BLaER1 (cell line): Measurements from ENCODE around the gene TLK1.

ENCODE experiments used
- H3K27ac ChIP-seq: shearing (Covaris generic); formaldehyde crosslinking; 2 replicates; pipeline ENCODE4 v1.8.1; 2022
- H3K27me3 ChIP-seq: shearing (Covaris generic); formaldehyde crosslinking; 2 replicates; pipeline ENCODE4 v1.8.1; 2022
- H3K36me3 ChIP-seq: shearing (Covaris generic); formaldehyde crosslinking; 2 replicates; pipeline ENCODE4 v1.8.1; 2022
- H3K4me1 ChIP-seq: shearing (Covaris generic); formaldehyde crosslinking; 2 replicates; pipeline ENCODE4 v1.8.1; 2022
- H3K4me2 ChIP-seq: shearing (Covaris generic); formaldehyde crosslinking; 2 replicates; pipeline ENCODE4 v1.8.1; 2022
- H3K4me3 ChIP-seq: shearing (Covaris generic); formaldehyde crosslinking; 2 replicates; pipeline ENCODE4 v1.8.1; 2022
- H3K9ac ChIP-seq: shearing (Covaris generic); formaldehyde crosslinking; 2 replicates; pipeline ENCODE4 v1.8.1; 2022
- H3K9me3 ChIP-seq: shearing (Covaris generic); formaldehyde crosslinking; 2 replicates; pipeline ENCODE4 v1.8.1; 2022
- H4K20me1 ChIP-seq: shearing (Covaris generic); formaldehyde crosslinking; 2 replicates; pipeline ENCODE4 v1.8.1; 2022
- Cebpa-rat ChIP-seq: shearing (Covaris generic); IDR thresholded peaks from 2 replicates; pipeline ENCODE4 v1.8.1; 2022

The TLK1 gene

GRCh38 chr2:171146071-171146470 lies 14.6 kb downstream of the TLK1 start:
- no peak for TF ChIP-seq Cebpa-rat
- Histone ChIP-seq H3K4me1 (peaks cover 31% of the 10 kb centered on the region), H4K20me1 (peaks cover 97% of the 10 kb centered on the region)

DNA sequence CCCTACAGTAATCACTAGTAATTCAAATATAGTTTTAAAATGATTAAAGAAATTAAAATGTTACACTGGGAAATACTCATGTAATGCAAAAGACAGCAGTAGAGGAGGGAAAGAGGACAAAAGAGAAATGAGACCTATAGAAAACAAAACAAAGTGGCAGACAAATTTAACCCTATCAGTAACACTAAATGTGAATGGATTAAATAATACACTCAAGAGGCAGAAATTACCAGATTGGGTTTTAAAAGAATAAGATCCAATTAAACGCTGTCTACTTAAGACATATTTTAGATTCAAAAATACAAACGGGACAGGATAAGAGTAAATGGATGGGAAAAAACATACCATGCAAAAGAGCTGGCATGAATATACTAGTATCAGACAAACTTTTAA lies 17.0 kb downstream of the TLK1 start:
- Histone ChIP-seq H3K4me3 (no peak overlapping the region), H3K9ac (no peak overlapping the region), H3K27ac (no peak overlapping the region), H4K20me1 (peaks cover 95% of the 10 kb centered on the region), H3K36me3 (peaks cover 8% of the 10 kb centered on the region), H3K4me2 (no peak overlapping the region), H3K9me3 (peaks cover 17% of the 10 kb centered on the region), H3K27me3 (no peaks in the 10 kb centered on the region), H3K4me1 (peaks cover 27% of the 10 kb centered on the region)
- no peak for TF ChIP-seq Cebpa-rat

More at GRCh38 chr2:171146071-171146470, 14.6 kb downstream of the TLK1 start:
- Histone ChIP-seq H3K9me3 (peaks cover 17% of the 10 kb centered on the region), H3K27me3 (no peaks in the 10 kb centered on the region), H3K4me2 (peak overlapping the region; percentile 70), H3K4me3 (no peak overlapping the region), H3K36me3 (peaks cover 8% of the 10 kb centered on the region), H3K9ac (no peak overlapping the region), H3K27ac (peak overlapping the region; percentile 35)

DNA sequence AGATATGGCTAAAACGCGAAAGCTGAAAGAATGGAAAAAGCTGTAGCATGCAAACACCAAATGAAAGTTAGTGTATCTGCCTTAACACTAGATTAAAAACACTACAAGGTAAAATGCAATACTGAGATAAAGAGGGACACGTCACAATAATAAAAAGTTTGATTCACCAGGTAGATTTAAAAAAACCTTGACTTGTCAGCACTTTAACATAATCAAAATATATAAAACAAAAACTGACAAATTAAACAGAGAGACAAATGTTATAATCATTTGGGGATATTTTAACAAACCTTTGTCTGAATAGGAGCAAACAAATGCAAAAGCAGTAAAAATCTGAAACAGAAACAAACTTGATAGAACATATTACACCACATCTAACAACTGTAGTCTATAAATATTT lies 18.3 kb downstream of the TLK1 start:
- H3K27ac ChIP-seq = no peak overlapping the region
- H4K20me1 ChIP-seq = peaks cover 95% of the 10 kb centered on the region
- peaks cover 8% of the 10 kb centered on the region for H3K36me3 ChIP-seq
- no peak overlapping the region for H3K4me3 ChIP-seq
- H3K4me1 ChIP-seq = peaks cover 19% of the 10 kb centered on the region
- H3K9ac ChIP-seq = no peak overlapping the region
- no peaks in the 10 kb centered on the region for H3K27me3 ChIP-seq
- no peak for TF ChIP-seq Cebpa-rat
- H3K9me3 ChIP-seq = peaks cover 17% of the 10 kb centered on the region
- no peak overlapping the region for H3K4me2 ChIP-seq

- Histone ChIP-seq H3K27ac (no peak overlapping the region), H3K4me2 (no peak overlapping the region), H3K9ac (no peak overlapping the region), H3K4me3 (no peak overlapping the region), H4K20me1 (peaks cover 95% of the 10 kb centered on the region), H3K27me3 (no peaks in the 10 kb centered on the region), H3K36me3 (peaks cover 8% of the 10 kb centered on the region), H3K4me1 (peaks cover 8% of the 10 kb centered on the region), H3K9me3 (peaks cover 17% of the 10 kb centered on the region)
- no peak for TF ChIP-seq Cebpa-rat
Measured at GRCh38 chr2:171141320-171141719, 19.4 kb downstream of the TLK1 start.

GRCh38 chr2:171139860-171140259 lies 20.8 kb downstream of the TLK1 start:
- Histone ChIP-seq H3K4me2 (no peak overlapping the region), H3K27ac (no peak overlapping the region), H3K9ac (no peak overlapping the region), H3K4me1 (no peaks in the 10 kb centered on the region), H3K9me3 (peaks cover 14% of the 10 kb centered on the region), H3K4me3 (no peak overlapping the region), H3K27me3 (no peaks in the 10 kb centered on the region), H4K20me1 (peaks cover 95% of the 10 kb centered on the region), H3K36me3 (peaks cover 8% of the 10 kb centered on the region)
- no peak for TF ChIP-seq Cebpa-rat

GRCh38 chr2:171136024-171136423 lies 24.7 kb downstream of the TLK1 start:
- H3K4me1 ChIP-seq = no peaks in the 10 kb centered on the region
- H3K9me3 ChIP-seq = no peaks in the 10 kb centered on the region
- H3K36me3 ChIP-seq = peaks cover 5% of the 10 kb centered on the region; the same call in 1 of the 2 replicates
- no peak for TF ChIP-seq Cebpa-rat
- no peak overlapping the region for H3K9ac ChIP-seq
- H4K20me1 ChIP-seq = peaks cover 98% of the 10 kb centered on the region
- H3K4me3 ChIP-seq = no peak overlapping the region
- no peak overlapping the region for H3K27ac ChIP-seq
- no peaks in the 10 kb centered on the region for H3K27me3 ChIP-seq
- H3K4me2 ChIP-seq = no peak overlapping the region

DNA sequence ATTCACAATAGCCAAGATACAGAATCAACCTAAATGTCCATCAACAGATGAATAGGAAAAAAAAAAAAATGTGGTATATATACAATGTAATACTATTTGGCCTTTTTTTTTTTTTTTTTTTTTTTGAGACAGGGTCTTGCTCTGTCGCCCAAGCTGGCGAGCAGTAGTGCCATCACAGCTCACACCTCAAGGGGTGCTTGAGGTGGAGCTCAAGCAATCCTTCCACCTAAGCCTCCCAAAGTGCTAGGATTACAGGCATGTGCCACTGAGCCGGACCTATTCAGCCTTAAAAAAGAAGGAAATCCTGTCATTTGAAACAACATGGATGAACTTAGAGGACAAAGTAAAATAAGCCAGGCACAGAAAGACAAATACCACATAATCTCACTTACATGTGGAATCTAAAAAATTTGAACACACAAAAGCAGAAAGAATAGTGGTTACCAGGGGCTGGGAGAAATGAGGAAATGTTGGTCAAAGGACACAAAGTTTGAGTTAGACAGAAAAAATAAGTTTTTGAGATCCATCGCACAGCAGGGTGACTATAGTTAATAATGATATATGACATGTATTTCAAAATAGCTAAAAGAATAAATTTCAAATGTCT lies 26.0 kb downstream of the TLK1 start:
- Histone ChIP-seq H4K20me1 (peaks cover 98% of the 10 kb centered on the region), H3K36me3 (peaks cover 5% of the 10 kb centered on the region; the same call in 1 of the 2 replicates), H3K4me2 (no peak overlapping the region), H3K4me3 (no peak overlapping the region), H3K4me1 (no peaks in the 10 kb centered on the region), H3K27me3 (no peaks in the 10 kb centered on the region), H3K9me3 (no peaks in the 10 kb centered on the region), H3K27ac (no peak overlapping the region), H3K9ac (no peak overlapping the region)
- TF ChIP-seq Cebpa-rat = no peak

DNA sequence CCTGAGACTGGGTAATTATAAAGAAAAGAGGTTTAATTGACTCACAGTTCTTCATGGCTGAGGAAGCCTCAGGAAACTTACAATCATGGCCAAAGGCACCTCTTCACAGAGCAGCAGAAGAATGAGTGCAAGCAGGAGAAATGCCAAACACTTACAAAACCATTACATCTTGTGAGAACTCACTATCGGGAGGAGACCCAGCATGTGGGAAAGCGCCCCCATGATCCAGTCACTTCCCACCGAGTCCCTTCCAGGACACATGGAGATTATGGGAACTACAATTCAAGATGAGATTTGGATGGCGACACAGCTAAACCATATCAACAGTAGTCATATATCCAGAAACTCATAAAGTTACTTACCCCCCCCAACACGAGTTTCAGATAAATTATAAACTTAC lies 28.6 kb downstream of the TLK1 start:
- no peak overlapping the region for H3K9ac ChIP-seq
- H3K4me2 ChIP-seq = no peak overlapping the region
- no peaks in the 10 kb centered on the region for H3K9me3 ChIP-seq
- H4K20me1 ChIP-seq = peaks cover 98% of the 10 kb centered on the region
- no peak for TF ChIP-seq Cebpa-rat
- no peak overlapping the region for H3K4me3 ChIP-seq
- peaks cover 14% of the 10 kb centered on the region for H3K4me1 ChIP-seq
- H3K27ac ChIP-seq = no peak overlapping the region
- H3K36me3 ChIP-seq = peaks cover 10% of the 10 kb centered on the region; the same call in 1 of the 2 replicates
- H3K27me3 ChIP-seq = no peaks in the 10 kb centered on the region

- Histone ChIP-seq H3K4me1 (peaks cover 24% of the 10 kb centered on the region), H3K4me3 (no peak overlapping the region), H3K4me2 (no peak overlapping the region), H3K36me3 (peaks cover 7% of the 10 kb centered on the region), H4K20me1 (peaks cover 98% of the 10 kb centered on the region), H3K27me3 (no peaks in the 10 kb centered on the region), H3K9ac (no peak overlapping the region), H3K9me3 (no peaks in the 10 kb centered on the region), H3K27ac (no peak overlapping the region)
- TF ChIP-seq Cebpa-rat = no peak
Measured at GRCh38 chr2:171128461-171128860, 32.2 kb downstream of the TLK1 start.

DNA sequence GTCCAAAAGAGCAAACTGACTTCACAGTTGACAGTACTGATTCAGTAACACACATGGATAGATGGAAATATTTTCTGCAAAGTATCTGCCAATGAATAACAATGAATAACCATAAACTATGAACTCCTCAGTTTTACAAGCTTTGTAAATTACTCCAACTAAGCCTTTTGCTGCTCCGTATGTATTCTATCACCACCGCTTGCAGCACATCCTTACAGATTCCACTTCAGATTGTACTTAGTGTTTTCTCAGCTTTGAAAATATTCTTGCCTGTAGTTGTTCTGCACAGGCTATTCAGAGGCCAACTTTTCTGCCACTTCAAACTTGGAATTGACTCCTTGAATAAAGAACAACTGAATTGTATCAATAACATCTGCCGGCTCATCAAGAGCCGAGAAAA lies 36.2 kb downstream of the TLK1 start:
- H4K20me1 ChIP-seq = peaks cover 96% of the 10 kb centered on the region
- H3K9me3 ChIP-seq = peaks cover 8% of the 10 kb centered on the region; the same call in 1 of the 2 replicates
- no peak overlapping the region for H3K4me3 ChIP-seq
- H3K36me3 ChIP-seq = peaks cover 19% of the 10 kb centered on the region
- H3K27ac ChIP-seq = no peak overlapping the region
- no peak overlapping the region for H3K9ac ChIP-seq
- TF ChIP-seq Cebpa-rat = no peak
- H3K4me2 ChIP-seq = no peak overlapping the region
- H3K4me1 ChIP-seq = peaks cover 24% of the 10 kb centered on the region
- no peaks in the 10 kb centered on the region for H3K27me3 ChIP-seq

GRCh38 chr2:171109571-171109970 lies 51.1 kb downstream of the TLK1 start:
- H3K9ac ChIP-seq = no peak overlapping the region
- no peak overlapping the region for H3K27ac ChIP-seq
- peaks cover 8% of the 10 kb centered on the region; the same call in 1 of the 2 replicates for H3K9me3 ChIP-seq
- H4K20me1 ChIP-seq = peaks cover 75% of the 10 kb centered on the region
- no peaks in the 10 kb centered on the region for H3K27me3 ChIP-seq
- H3K4me1 ChIP-seq = no peaks in the 10 kb centered on the region
- no peak overlapping the region for H3K4me2 ChIP-seq
- H3K4me3 ChIP-seq = no peak overlapping the region
- peaks cover 50% of the 10 kb centered on the region for H3K36me3 ChIP-seq
- TF ChIP-seq Cebpa-rat = no peak
